ENCODE results near the gene ANKRD24. TPM values are rescaled to one million over a fixed set of nuclear protein-coding genes. Genes with fewer than 3 reads are reported as not detected.
A peak's percentile ranks its signal among the peaks of the same experiment; 100 is the strongest.
"Not testable (repeated sequence)": the region's sequence is repeated elsewhere in the genome, so short reads cannot be mapped to it uniquely, and the experiment has no call there.

The ANKRD24 gene
- total RNA-seq, 1 experiment from 2014 or later, result 0.71 TPM

- no peaks in the 10 kb centered on the region for H3K79me2 ChIP-seq (ENCODE audit: low read length)
- no peaks in the 10 kb centered on the region for H3K27me3 ChIP-seq (ENCODE audit: low read length)
- no peaks in the 10 kb centered on the region for H4K20me1 ChIP-seq (ENCODE audit: insufficient read depth, low read depth, low read length)
- no peaks in the 10 kb centered on the region for H3K36me3 ChIP-seq (ENCODE audit: insufficient read depth, low read length)
- H3K9ac ChIP-seq (ENCODE audit: low read length), result no peak overlapping the region
- peaks cover 7% of the 10 kb centered on the region for H3K4me1 ChIP-seq (ENCODE audit: low read length)
- H3K9me3 ChIP-seq (ENCODE audit: low read length), result no peaks in the 10 kb centered on the region
- no peak overlapping the region for H2AFZ ChIP-seq (ENCODE audit: low read length)
- H3K27ac ChIP-seq (ENCODE audit: low read length), result no peak overlapping the region
- H3K4me2 ChIP-seq (ENCODE audit: low read depth, low read length, poor library complexity, severe bottlenecking), result no peak overlapping the region
- H3K9me2 ChIP-seq (replicated peaks; ENCODE audit: insufficient read depth, low read length), result no peaks in the 10 kb centered on the region
- H3K4me3 ChIP-seq (ENCODE audit: low read length), result no peak overlapping the region
- no peak for DNase-seq
Measured at GRCh38 chr19:4225885-4226284, 43.4 kb downstream of the ANKRD24 start.

GRCh38 chr19:4227771-4228170 lies 45.3 kb downstream of the ANKRD24 start:
- H4K20me1 ChIP-seq (ENCODE audit: insufficient read depth, low read depth, low read length), result no peaks in the 10 kb centered on the region
- H3K9me2 ChIP-seq (replicated peaks; ENCODE audit: insufficient read depth, low read length), result no peaks in the 10 kb centered on the region
- H3K4me3 ChIP-seq (ENCODE audit: low read length), result no peak overlapping the region
- no peaks in the 10 kb centered on the region for H3K27me3 ChIP-seq (ENCODE audit: low read length)
- H3K9me3 ChIP-seq (ENCODE audit: low read length), result no peaks in the 10 kb centered on the region
- no peak overlapping the region for H3K27ac ChIP-seq (ENCODE audit: low read length)
- H3K79me2 ChIP-seq (ENCODE audit: low read length), result no peaks in the 10 kb centered on the region
- no peak overlapping the region for H2AFZ ChIP-seq (ENCODE audit: low read length)
- peaks cover 7% of the 10 kb centered on the region for H3K4me1 ChIP-seq (ENCODE audit: low read length)
- H3K36me3 ChIP-seq (ENCODE audit: insufficient read depth, low read length), result no peaks in the 10 kb centered on the region
- no peak for DNase-seq
- no peak overlapping the region for H3K4me2 ChIP-seq (ENCODE audit: low read depth, low read length, poor library complexity, severe bottlenecking)
- no peak overlapping the region for H3K9ac ChIP-seq (ENCODE audit: low read length)

GRCh38 chr19:4228765-4229178 lies 46.3 kb downstream of the ANKRD24 start:
- Histone ChIP-seq H3K9me3 (ENCODE audit: low read length) (no peaks in the 10 kb centered on the region), H3K27me3 (ENCODE audit: low read length) (no peaks in the 10 kb centered on the region), H4K20me1 (ENCODE audit: insufficient read depth, low read depth, low read length) (no peaks in the 10 kb centered on the region), H3K9me2 (replicated peaks; ENCODE audit: insufficient read depth, low read length) (no peaks in the 10 kb centered on the region), H3K36me3 (ENCODE audit: insufficient read depth, low read length) (no peaks in the 10 kb centered on the region), H3K4me1 (ENCODE audit: low read length) (peaks cover 7% of the 10 kb centered on the region), H3K27ac (ENCODE audit: low read length) (no peak overlapping the region), H3K4me3 (ENCODE audit: low read length) (no peak overlapping the region), H2AFZ (ENCODE audit: low read length) (no peak overlapping the region), H3K79me2 (ENCODE audit: low read length) (no peaks in the 10 kb centered on the region), H3K4me2 (ENCODE audit: low read depth, low read length, poor library complexity, severe bottlenecking) (no peak overlapping the region), H3K9ac (ENCODE audit: low read length) (no peak overlapping the region)
- no peak for DNase-seq

GRCh38 chr19:4229179-4229931 lies 46.9 kb downstream of the ANKRD24 start, which contains the start of gene EBI3:
EBI3 (plus strand) TSS chr19:4229523; CDS start chr19:4229551, 28 bp downstream.
- Histone ChIP-seq H2AFZ (ENCODE audit: low read length) (no peak within 1 kb of the TSS), H3K9me3 (ENCODE audit: low read length) (no peaks in the 10 kb centered on the region), H3K4me2 (ENCODE audit: low read depth, low read length, poor library complexity, severe bottlenecking) (no peak within 1 kb of the TSS), H3K79me2 (ENCODE audit: low read length) (no peaks in the 10 kb centered on the region), H3K9me2 (replicated peaks; ENCODE audit: insufficient read depth, low read length) (no peaks in the 10 kb centered on the region), H3K27ac (ENCODE audit: low read length) (no peak within 1 kb of the TSS), H3K9ac (ENCODE audit: low read length) (no peak within 1 kb of the TSS), H3K4me3 (ENCODE audit: low read length) (no peak within 1 kb of the TSS), H3K4me1 (ENCODE audit: low read length) (peaks cover 7% of the 10 kb centered on the region), H3K36me3 (ENCODE audit: insufficient read depth, low read length) (no peaks in the 10 kb centered on the region), H3K27me3 (ENCODE audit: low read length) (no peaks in the 10 kb centered on the region), H4K20me1 (ENCODE audit: insufficient read depth, low read depth, low read length) (no peaks in the 10 kb centered on the region)
- DNase-seq, result peak; percentile 60

- not testable (repeated sequence) for H3K27ac ChIP-seq (ENCODE audit: low read length); H3K79me2 ChIP-seq (ENCODE audit: low read length); DNase-seq; H3K9ac ChIP-seq (ENCODE audit: low read length); H3K9me2 ChIP-seq (replicated peaks; ENCODE audit: insufficient read depth, low read length); H3K9me3 ChIP-seq (ENCODE audit: low read length); H3K36me3 ChIP-seq (ENCODE audit: insufficient read depth, low read length); H2AFZ ChIP-seq (ENCODE audit: low read length); H3K27me3 ChIP-seq (ENCODE audit: low read length); H3K4me3 ChIP-seq (ENCODE audit: low read length); H3K4me2 ChIP-seq (ENCODE audit: low read depth, low read length, poor library complexity, severe bottlenecking); H4K20me1 ChIP-seq (ENCODE audit: insufficient read depth, low read depth, low read length); H3K4me1 ChIP-seq (ENCODE audit: low read length)
Measured at GRCh38 chr19:4230237-4230636, 47.7 kb downstream of the ANKRD24 start.

- H3K4me2 ChIP-seq (ENCODE audit: low read depth, low read length, poor library complexity, severe bottlenecking); H3K9me3 ChIP-seq (ENCODE audit: low read length); H3K9ac ChIP-seq (ENCODE audit: low read length); H3K4me3 ChIP-seq (ENCODE audit: low read length); H3K9me2 ChIP-seq (replicated peaks; ENCODE audit: insufficient read depth, low read length); H3K79me2 ChIP-seq (ENCODE audit: low read length); H3K27me3 ChIP-seq (ENCODE audit: low read length); H2AFZ ChIP-seq (ENCODE audit: low read length); H3K36me3 ChIP-seq (ENCODE audit: insufficient read depth, low read length); H3K4me1 ChIP-seq (ENCODE audit: low read length); H4K20me1 ChIP-seq (ENCODE audit: insufficient read depth, low read depth, low read length); DNase-seq; H3K27ac ChIP-seq (ENCODE audit: low read length): not testable (repeated sequence)
Measured at GRCh38 chr19:4231521-4231920, 49.0 kb downstream of the ANKRD24 start.

GRCh38 chr19:4232139-4232538 lies 49.6 kb downstream of the ANKRD24 start:
- not testable (repeated sequence) for H3K4me3 ChIP-seq (ENCODE audit: low read length); H3K36me3 ChIP-seq (ENCODE audit: insufficient read depth, low read length); H3K9me3 ChIP-seq (ENCODE audit: low read length); H3K9ac ChIP-seq (ENCODE audit: low read length); H3K4me2 ChIP-seq (ENCODE audit: low read depth, low read length, poor library complexity, severe bottlenecking); H2AFZ ChIP-seq (ENCODE audit: low read length); H4K20me1 ChIP-seq (ENCODE audit: insufficient read depth, low read depth, low read length); H3K27me3 ChIP-seq (ENCODE audit: low read length); H3K27ac ChIP-seq (ENCODE audit: low read length); H3K4me1 ChIP-seq (ENCODE audit: low read length); DNase-seq; H3K9me2 ChIP-seq (replicated peaks; ENCODE audit: insufficient read depth, low read length); H3K79me2 ChIP-seq (ENCODE audit: low read length)

DNA sequence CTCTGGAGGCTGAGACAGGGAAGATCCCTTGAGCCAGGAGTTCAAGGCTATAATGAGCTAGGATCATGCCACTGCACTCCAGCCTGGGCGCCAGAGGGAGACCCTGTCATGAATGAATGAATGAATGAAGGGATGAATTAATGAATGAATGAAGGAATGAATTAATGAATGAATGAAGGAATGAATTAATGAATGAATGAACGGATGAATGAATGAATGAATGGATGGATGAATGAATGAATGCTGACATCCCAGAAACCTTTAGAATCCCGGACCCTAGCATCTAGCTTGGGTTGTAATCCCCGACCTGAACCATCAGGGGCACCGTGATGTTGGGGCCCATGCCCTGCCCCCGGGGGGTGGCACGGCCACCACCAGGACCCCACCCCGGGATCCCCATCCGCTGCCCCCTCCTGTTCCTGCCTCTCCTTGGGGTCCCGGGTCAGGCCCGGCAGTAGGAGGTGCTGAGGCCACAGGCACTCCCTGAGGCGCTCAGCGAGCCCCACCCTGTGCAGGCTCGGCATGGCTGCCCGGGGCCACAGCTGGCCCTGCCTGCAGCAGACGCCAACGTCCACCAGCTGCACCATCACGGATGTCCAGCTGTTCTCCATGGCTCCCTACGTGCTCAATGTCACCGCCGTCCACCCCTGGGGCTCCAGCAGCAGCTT lies 50.3 kb downstream of the ANKRD24 start:
- no peak for DNase-seq
- Histone ChIP-seq H3K4me3 (ENCODE audit: low read length) (no peak overlapping the region), H3K79me2 (ENCODE audit: low read length) (no peaks in the 10 kb centered on the region), H3K27ac (ENCODE audit: low read length) (no peak overlapping the region), H3K4me2 (ENCODE audit: low read depth, low read length, poor library complexity, severe bottlenecking) (no peak overlapping the region), H3K4me1 (ENCODE audit: low read length) (peaks cover 7% of the 10 kb centered on the region), H3K27me3 (ENCODE audit: low read length) (no peaks in the 10 kb centered on the region), H3K9me2 (replicated peaks; ENCODE audit: insufficient read depth, low read length) (no peaks in the 10 kb centered on the region), H4K20me1 (ENCODE audit: insufficient read depth, low read depth, low read length) (no peaks in the 10 kb centered on the region), H3K9ac (ENCODE audit: low read length) (no peak overlapping the region), H3K36me3 (ENCODE audit: insufficient read depth, low read length) (no peaks in the 10 kb centered on the region), H2AFZ (ENCODE audit: low read length) (no peak overlapping the region), H3K9me3 (ENCODE audit: low read length) (no peaks in the 10 kb centered on the region)

Measured in Karpas-422 (cell line).